ENCODE measurements around the gene BCL11B.
A peak's percentile ranks its signal among the peaks of the same experiment; 100 is the strongest.

The BCL11B gene

GRCh38 chr14:99157676-99158075 is 114.3 kb downstream of the BCL11B start:
- Histone ChIP-seq H3K27me3 (ENCODE audit: control insufficient read depth in 5 of 5, insufficient read depth in 4 of 5, low read length in 5 of 5) (no peaks in the 10 kb centered on the region), H3K9me3 (ENCODE audit: control insufficient read depth in 5 of 5, low read length in 5 of 5) (no peaks in the 10 kb centered on the region), H3K36me3 (ENCODE audit: control insufficient read depth in 5 of 5, insufficient read depth in 5 of 5, low read length in 5 of 5) (no peaks in the 10 kb centered on the region), H3K9ac (ENCODE audit: low read length in 5 of 5) (no peak overlapping the region), H3K4me1 (ENCODE audit: control insufficient read depth in 5 of 5, insufficient read depth in 5 of 5, low read length in 5 of 5) (peaks cover 2 to 21% (median 14%) of the 10 kb centered on the region in 5 donors), H3K27ac (ENCODE audit: low read depth, low read length) (no peak overlapping the region), H3K4me3 (ENCODE audit: low read depth in 1 of 5, low read length in 5 of 5) (no peak overlapping the region)

GRCh38 chr14:99157246-99157645 is 114.8 kb downstream of the BCL11B start:
- H3K9me3 ChIP-seq (ENCODE audit: control insufficient read depth in 5 of 5, low read length in 5 of 5), result no peaks in the 10 kb centered on the region
- no peaks in the 10 kb centered on the region for H3K36me3 ChIP-seq (ENCODE audit: control insufficient read depth in 5 of 5, insufficient read depth in 5 of 5, low read length in 5 of 5)
- no peak overlapping the region for H3K9ac ChIP-seq (ENCODE audit: low read length in 5 of 5)
- peaks cover 2 to 21% (median 14%) of the 10 kb centered on the region in 5 donors for H3K4me1 ChIP-seq (ENCODE audit: control insufficient read depth in 5 of 5, insufficient read depth in 5 of 5, low read length in 5 of 5)
- H3K4me3 ChIP-seq (ENCODE audit: low read depth in 1 of 5, low read length in 5 of 5), result no peak overlapping the region
- no peak overlapping the region for H3K27ac ChIP-seq (ENCODE audit: low read depth, low read length)
- H3K27me3 ChIP-seq (ENCODE audit: control insufficient read depth in 5 of 5, insufficient read depth in 4 of 5, low read length in 5 of 5), result no peaks in the 10 kb centered on the region

GRCh38 chr14:99156814-99157213 is 115.2 kb downstream of the BCL11B start:
- peaks cover 2 to 21% (median 14%) of the 10 kb centered on the region in 5 donors for H3K4me1 ChIP-seq (ENCODE audit: control insufficient read depth in 5 of 5, insufficient read depth in 5 of 5, low read length in 5 of 5)
- H3K9me3 ChIP-seq (ENCODE audit: control insufficient read depth in 5 of 5, low read length in 5 of 5), result no peaks in the 10 kb centered on the region
- H3K9ac ChIP-seq (ENCODE audit: low read length in 5 of 5), result no peak overlapping the region
- H3K36me3 ChIP-seq (ENCODE audit: control insufficient read depth in 5 of 5, insufficient read depth in 5 of 5, low read length in 5 of 5), result no peaks in the 10 kb centered on the region
- H3K27me3 ChIP-seq (ENCODE audit: control insufficient read depth in 5 of 5, insufficient read depth in 4 of 5, low read length in 5 of 5), result no peaks in the 10 kb centered on the region
- H3K4me3 ChIP-seq (ENCODE audit: low read depth in 1 of 5, low read length in 5 of 5), result no peak overlapping the region
- no peak overlapping the region for H3K27ac ChIP-seq (ENCODE audit: low read depth, low read length)

- no peak overlapping the region for H3K27ac ChIP-seq (ENCODE audit: low read depth, low read length)
- no peak overlapping the region for H3K4me3 ChIP-seq (ENCODE audit: low read depth in 1 of 5, low read length in 5 of 5)
- H3K4me1 ChIP-seq (ENCODE audit: control insufficient read depth in 5 of 5, insufficient read depth in 5 of 5, low read length in 5 of 5), result peaks cover 2 to 21% (median 14%) of the 10 kb centered on the region in 5 donors
- H3K36me3 ChIP-seq (ENCODE audit: control insufficient read depth in 5 of 5, insufficient read depth in 5 of 5, low read length in 5 of 5), result no peaks in the 10 kb centered on the region
- H3K27me3 ChIP-seq (ENCODE audit: control insufficient read depth in 5 of 5, insufficient read depth in 4 of 5, low read length in 5 of 5), result no peaks in the 10 kb centered on the region
- no peak overlapping the region for H3K9ac ChIP-seq (ENCODE audit: low read length in 5 of 5)
- H3K9me3 ChIP-seq (ENCODE audit: control insufficient read depth in 5 of 5, low read length in 5 of 5), result no peaks in the 10 kb centered on the region
Measured at GRCh38 chr14:99156090-99156425, 115.9 kb downstream of the BCL11B start.

GRCh38 chr14:99155173-99156089 is 116.6 kb downstream of the BCL11B start:
- H3K27me3 ChIP-seq (ENCODE audit: control insufficient read depth in 5 of 5, insufficient read depth in 4 of 5, low read length in 5 of 5), result no peaks in the 10 kb centered on the region
- peak overlapping the region; percentile 0 for H3K27ac ChIP-seq (ENCODE audit: low read depth, low read length)
- H3K36me3 ChIP-seq (ENCODE audit: control insufficient read depth in 5 of 5, insufficient read depth in 5 of 5, low read length in 5 of 5), result no peaks in the 10 kb centered on the region
- peak overlapping the region in 1 of 5 donors; percentile 3 for H3K4me3 ChIP-seq (ENCODE audit: low read depth in 1 of 5, low read length in 5 of 5)
- H3K4me1 ChIP-seq (ENCODE audit: control insufficient read depth in 5 of 5, insufficient read depth in 5 of 5, low read length in 5 of 5), result peaks cover 2 to 21% (median 14%) of the 10 kb centered on the region in 5 donors
- H3K9ac ChIP-seq (ENCODE audit: low read length in 5 of 5), result no peak overlapping the region
- no peaks in the 10 kb centered on the region for H3K9me3 ChIP-seq (ENCODE audit: control insufficient read depth in 5 of 5, low read length in 5 of 5)

- no peaks in the 10 kb centered on the region for H3K9me3 ChIP-seq (ENCODE audit: control insufficient read depth in 5 of 5, low read length in 5 of 5)
- no peaks in the 10 kb centered on the region for H3K36me3 ChIP-seq (ENCODE audit: control insufficient read depth in 5 of 5, insufficient read depth in 5 of 5, low read length in 5 of 5)
- no peak overlapping the region for H3K9ac ChIP-seq (ENCODE audit: low read length in 5 of 5)
- H3K27ac ChIP-seq (ENCODE audit: low read depth, low read length), result no peak overlapping the region
- peaks cover 0 to 6% (median 5%) of the 10 kb centered on the region in 5 donors for H3K4me1 ChIP-seq (ENCODE audit: control insufficient read depth in 5 of 5, insufficient read depth in 5 of 5, low read length in 5 of 5)
- peaks cover 0 to 9% (median 5%) of the 10 kb centered on the region in 5 donors for H3K27me3 ChIP-seq (ENCODE audit: control insufficient read depth in 5 of 5, insufficient read depth in 4 of 5, low read length in 5 of 5)
- no peak overlapping the region for H3K4me3 ChIP-seq (ENCODE audit: low read depth in 1 of 5, low read length in 5 of 5)
Measured at GRCh38 chr14:99150236-99150635, 121.8 kb downstream of the BCL11B start.

GRCh38 chr14:99148861-99149610 is 123.0 kb downstream of the BCL11B start:
- Histone ChIP-seq H3K36me3 (ENCODE audit: control insufficient read depth in 5 of 5, insufficient read depth in 5 of 5, low read length in 5 of 5) (no peaks in the 10 kb centered on the region), H3K4me1 (ENCODE audit: control insufficient read depth in 5 of 5, insufficient read depth in 5 of 5, low read length in 5 of 5) (peaks cover 0 to 4% (median 0%) of the 10 kb centered on the region in 5 donors), H3K4me3 (ENCODE audit: low read depth in 1 of 5, low read length in 5 of 5) (no peak overlapping the region), H3K9ac (ENCODE audit: low read length in 5 of 5) (no peak overlapping the region), H3K9me3 (ENCODE audit: control insufficient read depth in 5 of 5, low read length in 5 of 5) (no peaks in the 10 kb centered on the region), H3K27me3 (ENCODE audit: control insufficient read depth in 5 of 5, insufficient read depth in 4 of 5, low read length in 5 of 5) (peaks cover 0 to 9% (median 5%) of the 10 kb centered on the region in 5 donors), H3K27ac (ENCODE audit: low read depth, low read length) (no peak overlapping the region)

GRCh38 chr14:99148131-99148530 is 123.9 kb downstream of the BCL11B start:
- Histone ChIP-seq H3K27me3 (ENCODE audit: control insufficient read depth in 5 of 5, insufficient read depth in 4 of 5, low read length in 5 of 5) (peaks cover 0 to 9% (median 5%) of the 10 kb centered on the region in 5 donors), H3K4me3 (ENCODE audit: low read depth in 1 of 5, low read length in 5 of 5) (no peak overlapping the region), H3K9me3 (ENCODE audit: control insufficient read depth in 5 of 5, low read length in 5 of 5) (no peaks in the 10 kb centered on the region), H3K4me1 (ENCODE audit: control insufficient read depth in 5 of 5, insufficient read depth in 5 of 5, low read length in 5 of 5) (peaks cover 0 to 4% (median 0%) of the 10 kb centered on the region in 5 donors), H3K9ac (ENCODE audit: low read length in 5 of 5) (no peak overlapping the region), H3K27ac (ENCODE audit: low read depth, low read length) (no peak overlapping the region), H3K36me3 (ENCODE audit: control insufficient read depth in 5 of 5, insufficient read depth in 5 of 5, low read length in 5 of 5) (no peaks in the 10 kb centered on the region)

- Histone ChIP-seq H3K4me3 (ENCODE audit: low read depth in 1 of 5, low read length in 5 of 5) (no peak overlapping the region), H3K36me3 (ENCODE audit: control insufficient read depth in 5 of 5, insufficient read depth in 5 of 5, low read length in 5 of 5) (no peaks in the 10 kb centered on the region), H3K4me1 (ENCODE audit: control insufficient read depth in 5 of 5, insufficient read depth in 5 of 5, low read length in 5 of 5) (peaks cover 0 to 4% (median 0%) of the 10 kb centered on the region in 5 donors), H3K27ac (ENCODE audit: low read depth, low read length) (no peak overlapping the region), H3K9ac (ENCODE audit: low read length in 5 of 5) (no peak overlapping the region), H3K9me3 (ENCODE audit: control insufficient read depth in 5 of 5, low read length in 5 of 5) (no peaks in the 10 kb centered on the region), H3K27me3 (ENCODE audit: control insufficient read depth in 5 of 5, insufficient read depth in 4 of 5, low read length in 5 of 5) (peaks cover 0 to 9% (median 5%) of the 10 kb centered on the region in 5 donors)
Measured at GRCh38 chr14:99147366-99147740, 124.6 kb downstream of the BCL11B start.

Data from subcutaneous abdominal adipose tissue (tissue), 5 donors.